ENCODE data around the gene OR10C1.

GRCh38 chr6:29465801-29466200, 26.7 kb downstream of the OR10C1 start:
- no peak for TF ChIP-seq CTCF (IDR thresholded peaks at IDR 0.05)
- no peak for TF ChIP-seq ZFX (IDR thresholded peaks at IDR 0.05; ENCODE audit: borderline replicate concordance)
